HG03378 (cell line): ENCODE data around the gene MTPN.

Experiments used
- ATAC-seq: cut with Tn5 transposase; IDR thresholded peaks from one replicate; pipeline ENCODE4 v1.9.1; 2021; ENCODE audit warnings: mild to moderate bottlenecking, moderate library complexity; ENCODE audit not compliant: unreplicated experiment

Gene MTPN

GRCh38 chr7:135977007-135977741 is at the start of gene MTPN:
Gene MTPN (minus strand): TSS chr7:135977359. CDS start chr7:135977100, 259 bp downstream.
- peak; percentile 44 for ATAC-seq

- ATAC-seq: no peak
Observed at GRCh38 chr7:136026209-136026608, 49.0 kb upstream of the MTPN start.

GRCh38 chr7:136023134-136023869 is 46.1 kb upstream of the MTPN start:
- ATAC-seq: no peak

- ATAC-seq: no peak
Observed at GRCh38 chr7:136020556-136020955, 43.4 kb upstream of the MTPN start.

- no peak for ATAC-seq
Observed at GRCh38 chr7:136018104-136018503, 40.9 kb upstream of the MTPN start.

GRCh38 chr7:136016649-136017395 is 39.7 kb upstream of the MTPN start:
- ATAC-seq: peak; percentile 67

GRCh38 chr7:136015638-136016037 is 38.5 kb upstream of the MTPN start:
- no peak for ATAC-seq

GRCh38 chr7:136014659-136015058 is 37.5 kb upstream of the MTPN start:
- ATAC-seq: no peak

GRCh38 chr7:136012238-136012637 is 35.1 kb upstream of the MTPN start:
- no peak for ATAC-seq

GRCh38 chr7:136009488-136010079 is 32.4 kb upstream of the MTPN start:
- peak; percentile 55 for ATAC-seq

GRCh38 chr7:136006208-136006607 is 29.0 kb upstream of the MTPN start:
- no peak for ATAC-seq

GRCh38 chr7:136004083-136004482 is 26.9 kb upstream of the MTPN start:
- no peak for ATAC-seq

- no peak for ATAC-seq
Observed at GRCh38 chr7:136002802-136003201, 25.6 kb upstream of the MTPN start.

- no peak for ATAC-seq
Observed at GRCh38 chr7:136000288-136000913, 23.2 kb upstream of the MTPN start.

- ATAC-seq: no peak
Observed at GRCh38 chr7:135998081-135998480, 20.9 kb upstream of the MTPN start.

GRCh38 chr7:135995748-135996147 is 18.6 kb upstream of the MTPN start:
- ATAC-seq: no peak

GRCh38 chr7:135994466-135995205 is 17.5 kb upstream of the MTPN start:
- no peak for ATAC-seq

- peak; percentile 73 for ATAC-seq
Observed at GRCh38 chr7:135993950-135994349, 16.8 kb upstream of the MTPN start.

- no peak for ATAC-seq
Observed at GRCh38 chr7:135991906-135992305, 14.7 kb upstream of the MTPN start.

GRCh38 chr7:135991322-135991721 is 14.2 kb upstream of the MTPN start:
- no peak for ATAC-seq
